Liver (tissue), 9 donors: ENCODE measurements around the gene NOL9. TPM values are rescaled to one million over a fixed set of nuclear protein-coding genes. Genes with fewer than 3 reads are reported as not detected.
"Not testable (repeated sequence)": the region's sequence is repeated elsewhere in the genome, so short reads cannot be mapped to it uniquely, and the experiment has no call there.

ENCODE experiments used
- DNase-seq: peaks from one replicate; pipeline ENCODE4 v3.0.0-alpha.2; 2017; ENCODE audit warnings: low spot score
- H3K27ac ChIP-seq, 2 donors: one replicate each; pipeline ENCODE4 v1.7.0; 2013; ENCODE audit warnings: inconsistent platforms in 2 of 2, low read length in 2 of 2, control low read depth in 1 of 2, low read depth in 1 of 2, mild to moderate bottlenecking in 1 of 2
- H3K27me3 ChIP-seq, 4 donors: one replicate each; pipeline versions ENCODE4 v1.6.1 to v1.7.0; 2013; ENCODE audit warnings: low read length in 3 of 4, inconsistent platforms in 1 of 4, mild to moderate bottlenecking in 1 of 4, moderate library complexity in 1 of 4; ENCODE audit not compliant: control insufficient read depth in 4 of 4, insufficient read depth in 4 of 4
- H3K36me3 ChIP-seq, 4 donors: one replicate each; pipeline versions ENCODE4 v1.6.1 to v1.7.0; 2013; ENCODE audit warnings: low read length in 3 of 4, mild to moderate bottlenecking in 3 of 4, low read depth in 1 of 4, moderate library complexity in 1 of 4; ENCODE audit not compliant: control insufficient read depth in 4 of 4, insufficient read depth in 3 of 4
- H3K4me1 ChIP-seq, 4 donors: one replicate each; pipeline versions ENCODE4 v1.6.1 to v1.7.0; 2013; ENCODE audit warnings: low read length in 3 of 4, mild to moderate bottlenecking in 3 of 4, moderate library complexity in 1 of 4; ENCODE audit not compliant: control insufficient read depth in 4 of 4, insufficient read depth in 4 of 4
- H3K4me3 ChIP-seq, 3 donors: one replicate each; pipeline versions ENCODE4 v1.6.1 to v1.7.0; 2013; ENCODE audit warnings: low read length in 3 of 3, control low read depth in 1 of 3, low read depth in 1 of 3, mild to moderate bottlenecking in 1 of 3
- H3K9ac ChIP-seq, 2 donors: one replicate each; pipeline ENCODE4 v1.7.0; 2013; ENCODE audit warnings: low read length in 2 of 2, mild to moderate bottlenecking in 2 of 2, moderate library complexity in 2 of 2, control low read depth in 1 of 2, low read depth in 1 of 2
- H3K9me3 ChIP-seq, 4 donors: one replicate each; pipeline versions ENCODE4 v1.6.1 to v1.7.0; 2013; ENCODE audit warnings: low read length in 3 of 4; ENCODE audit not compliant: control insufficient read depth in 4 of 4
- ATF3 ChIP-seq: IDR thresholded peaks from 2 replicates; pipeline ENCODE4 v1.6.1; 2016; ENCODE audit warnings: antibody characterized with exemption
- CTCF ChIP-seq: fragments of 150-350 bp; IDR thresholded peaks from 2 replicates; pipeline ENCODE4 v1.5.1; 2017; ENCODE audit warnings: improper control_type of control experiment, low read depth, low read length; ENCODE audit not compliant: missing input control
- EGR1 ChIP-seq, 2 donors: IDR thresholded peaks; 2 replicates each; pipeline ENCODE4 v1.6.1; 2016 to 2018; ENCODE audit warnings: antibody characterized with exemption in 2 of 2, low read depth in 2 of 2
- FOXA1 ChIP-seq: IDR thresholded peaks from 2 replicates; pipeline ENCODE4 v1.6.1; 2016; ENCODE audit warnings: antibody characterized with exemption
- FOXA2 ChIP-seq: IDR thresholded peaks from 2 replicates; pipeline ENCODE4 v1.6.1; 2016; ENCODE audit warnings: antibody characterized with exemption
- GABPA ChIP-seq, 2 donors: IDR thresholded peaks in 1 of 2; conservative IDR thresholded peaks in 1 of 2; 2 replicates each; pipeline ENCODE4 v1.6.1; 2016; ENCODE audit warnings: antibody characterized with exemption in 2 of 2, mild to moderate bottlenecking in 1 of 2, moderate library complexity in 1 of 2
- HNF4A ChIP-seq, 2 donors: conservative IDR thresholded peaks; 2 replicates each; pipeline ENCODE4 v1.6.1; 2016; ENCODE audit warnings: antibody characterized with exemption in 2 of 2, mild to moderate bottlenecking in 2 of 2
- HNF4G ChIP-seq: IDR thresholded peaks from 2 replicates; pipeline ENCODE4 v1.6.1; 2016; ENCODE audit warnings: antibody characterized with exemption
- JUND ChIP-seq, 2 donors: IDR thresholded peaks; 2 replicates each; pipeline ENCODE4 v1.6.1; 2016; ENCODE audit warnings: antibody characterized with exemption in 2 of 2
- MAX ChIP-seq: IDR thresholded peaks from 2 replicates; pipeline ENCODE4 v1.6.1; 2016; ENCODE audit warnings: antibody characterized with exemption
- NR2F2 ChIP-seq: IDR thresholded peaks from 2 replicates; pipeline ENCODE4 v1.6.1; 2016; ENCODE audit warnings: antibody characterized with exemption
- RAD21 ChIP-seq, 2 donors: IDR thresholded peaks; 2 replicates each; pipeline ENCODE4 v1.6.1; 2016; ENCODE audit warnings: antibody characterized with exemption in 2 of 2, mild to moderate bottlenecking in 2 of 2
- REST ChIP-seq: IDR thresholded peaks from 2 replicates; pipeline ENCODE4 v1.6.1; 2016; ENCODE audit warnings: antibody characterized with exemption, mild to moderate bottlenecking
- RXRA ChIP-seq, 2 donors: IDR thresholded peaks; 2 replicates each; pipeline ENCODE4 v1.6.1; 2017 to 2018; ENCODE audit warnings: antibody characterized with exemption in 2 of 2, mild to moderate bottlenecking in 1 of 2
- SP1 ChIP-seq: IDR thresholded peaks from 2 replicates; pipeline ENCODE4 v1.6.1; 2018; ENCODE audit warnings: antibody characterized with exemption, mild to moderate bottlenecking
- TAF1 ChIP-seq: conservative IDR thresholded peaks from 2 replicates; pipeline ENCODE4 v1.6.1; 2016; ENCODE audit warnings: antibody characterized with exemption, mild to moderate bottlenecking
- YY1 ChIP-seq: IDR thresholded peaks from 2 replicates; pipeline ENCODE4 v1.6.1; 2016; ENCODE audit warnings: antibody characterized with exemption, mild to moderate bottlenecking
- WGBS: extraction: QIAGEN DNeasy Blood & Tissue Kit; methylation state at CpG from one replicate; pipeline ENCODE4 v1.1.7; 2013; 5-methylcytosine and 5-hydroxymethylcytosine counted together
- polyA plus RNA-seq, 2 donors: library from polyadenylated mRNA; stranded (reverse) in 1 of 2; unstranded in 1 of 2; fragments of 200-250 nt in 1 of 2; fragments of >200 nt in 1 of 2; fragmentation: Nextera tagmentation in 1 of 2; extraction: Ambion mirVana in 1 of 2; gene quantifications; one replicate each; pipeline versions ENCODE4 v1.2.1 to v1.2.3, GENCODE V29; 2013 to 2015
- total RNA-seq, 2 donors: library from RNA; depleted of rRNA; stranded (reverse); fragments of >200 nt; gene quantifications; one replicate each; pipeline ENCODE4 v1.2.3, GENCODE V29; 2014
- TF ChIP-seq, protein P1 (sequence below): IDR thresholded peaks from 2 replicates; pipeline ENCODE4 v1.6.1; 2016; ENCODE audit warnings: antibody characterized with exemption
- donor health status: healthy.
- donor health status: healthy.
- donor health status: healthy.
- donor health status: healthy.
- donor health status: healthy.

The NOL9 gene
- total and polyA plus RNA-seq, 4 donors: 2.1 to 15.1 (median 9.4) TPM

DNA sequence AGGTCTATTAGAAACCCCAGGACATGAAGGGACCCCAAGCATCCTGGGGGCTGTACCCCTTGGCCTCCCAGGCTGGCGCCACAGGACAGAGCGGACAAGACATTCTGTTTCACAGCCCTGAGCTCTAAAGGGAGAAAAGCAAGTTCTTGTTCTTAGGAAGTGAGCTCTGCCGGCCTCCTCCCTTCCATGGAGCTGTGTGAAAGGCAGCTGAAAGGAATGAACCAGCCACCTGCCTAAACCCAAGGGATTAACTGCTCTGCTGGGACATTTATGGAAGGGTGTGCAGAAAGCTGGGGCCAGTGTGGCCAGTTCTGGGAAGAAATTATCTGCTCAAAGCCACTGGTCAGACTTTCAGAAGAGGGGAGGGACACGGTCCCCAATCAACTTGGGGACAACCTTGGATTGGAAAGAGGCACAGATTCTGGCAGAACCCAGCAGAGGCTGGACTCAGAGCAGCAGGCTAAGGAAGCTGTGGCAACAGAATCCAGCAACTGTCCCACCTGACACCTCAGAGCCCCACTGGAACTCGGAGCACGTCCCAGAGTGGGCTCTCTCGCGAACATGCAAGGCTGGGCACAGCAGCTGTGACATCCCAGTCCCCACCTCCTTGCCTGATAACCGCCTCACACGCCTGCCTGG is 46.2 kb upstream of the NOL9 start:
- TF ChIP-seq SP1: no peak
- TF ChIP-seq EGR1 (IDR thresholded peaks at IDR 0.05; ENCODE audit: low read depth in 2 of 2): no peak
- no peak for TF ChIP-seq FOXA2
- TF ChIP-seq RAD21 (IDR thresholded peaks at IDR 0.05): no peak
- TF ChIP-seq MAX: no peak
- TF ChIP-seq CTCF: no peak
- TF ChIP-seq YY1: no peak
- no peak for TF ChIP-seq HNF4G
- TF ChIP-seq JUND (IDR thresholded peaks at IDR 0.05): no peak
- TF ChIP-seq REST: no peak
- TF ChIP-seq GABPA (IDR thresholded peaks at IDR 0.05 in 1 of 2, conservative IDR thresholded peaks at IDR 0.05 in 1 of 2): no peak
- no peak for TF ChIP-seq HNF4A (conservative IDR thresholded peaks at IDR 0.05)
- TF ChIP-seq, protein P1, sequence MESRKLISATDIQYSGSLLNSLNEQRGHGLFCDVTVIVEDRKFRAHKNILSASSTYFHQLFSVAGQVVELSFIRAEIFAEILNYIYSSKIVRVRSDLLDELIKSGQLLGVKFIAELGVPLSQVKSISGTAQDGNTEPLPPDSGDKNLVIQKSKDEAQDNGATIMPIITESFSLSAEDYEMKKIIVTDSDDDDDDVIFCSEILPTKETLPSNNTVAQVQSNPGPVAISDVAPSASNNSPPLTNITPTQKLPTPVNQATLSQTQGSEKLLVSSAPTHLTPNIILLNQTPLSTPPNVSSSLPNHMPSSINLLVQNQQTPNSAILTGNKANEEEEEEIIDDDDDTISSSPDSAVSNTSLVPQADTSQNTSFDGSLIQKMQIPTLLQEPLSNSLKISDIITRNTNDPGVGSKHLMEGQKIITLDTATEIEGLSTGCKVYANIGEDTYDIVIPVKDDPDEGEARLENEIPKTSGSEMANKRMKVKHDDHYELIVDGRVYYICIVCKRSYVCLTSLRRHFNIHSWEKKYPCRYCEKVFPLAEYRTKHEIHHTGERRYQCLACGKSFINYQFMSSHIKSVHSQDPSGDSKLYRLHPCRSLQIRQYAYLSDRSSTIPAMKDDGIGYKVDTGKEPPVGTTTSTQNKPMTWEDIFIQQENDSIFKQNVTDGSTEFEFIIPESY: no peak
- TF ChIP-seq FOXA1: no peak
- no peak for TF ChIP-seq RXRA (IDR thresholded peaks at IDR 0.05)
- TF ChIP-seq NR2F2: no peak
- no peak for TF ChIP-seq ATF3
- no peak for TF ChIP-seq TAF1
- H3K27me3 ChIP-seq: no peaks in the 10 kb centered on the region
- no peaks in the 10 kb centered on the region for H3K9me3 ChIP-seq
- peak overlapping the region; percentile 82 to 98 for H3K27ac ChIP-seq
- H3K9ac ChIP-seq: peak overlapping the region; percentile 61 to 84
- WGBS: 15% methylated on average over 10 of the region's 10 CpGs
- H3K36me3 ChIP-seq: peaks cover 6 to 17% (median 11%) of the 10 kb centered on the region in 4 donors
- H3K4me1 ChIP-seq: peaks cover 11 to 60% (median 44%) of the 10 kb centered on the region in 4 donors
- H3K4me3 ChIP-seq: peak overlapping the region; percentile 73 to 82 (median 78)
- no peak for DNase-seq

- not testable (repeated sequence) for H3K27me3 ChIP-seq, DNase-seq, H3K9me3 ChIP-seq
- peaks cover 11 to 58% (median 41%) of the 10 kb centered on the region in 4 donors for H3K4me1 ChIP-seq
- 51% methylated on average over 8 of the region's 8 CpGs for WGBS
- peak overlapping the region; percentile 61 to 84 for H3K9ac ChIP-seq
- H3K27ac ChIP-seq: peak overlapping the region; percentile 82 to 98
- H3K36me3 ChIP-seq: peaks cover 11 to 21% (median 13%) of the 10 kb centered on the region in 4 donors
- H3K4me3 ChIP-seq: peak overlapping the region in 2 of 3 donors; percentile 73 to 82
Observed at GRCh38 chr1:6599991-6600390, 45.7 kb upstream of the NOL9 start.
